KG1 (cell line): ENCODE data around the gene ATRNL1.

Experiments
- DNase-seq: peaks from one replicate; lab custom pipeline; 2025; lab: John Stamatoyannopoulos, UW

Gene ATRNL1

DNA sequence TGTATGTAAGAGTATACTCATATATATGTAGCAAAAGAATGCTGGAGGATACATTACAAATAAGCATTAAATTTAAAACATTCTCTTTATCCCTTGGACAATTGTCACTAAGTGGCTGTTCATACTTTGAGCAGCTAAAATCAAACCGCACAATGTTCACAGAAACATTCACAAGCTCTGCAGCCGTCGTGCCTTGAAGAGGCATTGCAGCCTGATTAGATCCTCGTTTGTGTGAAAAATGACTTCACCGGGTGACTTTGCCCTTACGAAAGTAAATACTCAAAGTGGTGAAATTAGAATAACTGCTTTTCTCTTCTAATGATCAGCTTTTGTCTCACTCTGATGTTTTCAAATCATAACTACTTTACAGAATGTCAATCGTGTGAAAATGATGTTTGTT is 860.8 kb downstream of the ATRNL1 start:
- DNase-seq = no peak

DNA sequence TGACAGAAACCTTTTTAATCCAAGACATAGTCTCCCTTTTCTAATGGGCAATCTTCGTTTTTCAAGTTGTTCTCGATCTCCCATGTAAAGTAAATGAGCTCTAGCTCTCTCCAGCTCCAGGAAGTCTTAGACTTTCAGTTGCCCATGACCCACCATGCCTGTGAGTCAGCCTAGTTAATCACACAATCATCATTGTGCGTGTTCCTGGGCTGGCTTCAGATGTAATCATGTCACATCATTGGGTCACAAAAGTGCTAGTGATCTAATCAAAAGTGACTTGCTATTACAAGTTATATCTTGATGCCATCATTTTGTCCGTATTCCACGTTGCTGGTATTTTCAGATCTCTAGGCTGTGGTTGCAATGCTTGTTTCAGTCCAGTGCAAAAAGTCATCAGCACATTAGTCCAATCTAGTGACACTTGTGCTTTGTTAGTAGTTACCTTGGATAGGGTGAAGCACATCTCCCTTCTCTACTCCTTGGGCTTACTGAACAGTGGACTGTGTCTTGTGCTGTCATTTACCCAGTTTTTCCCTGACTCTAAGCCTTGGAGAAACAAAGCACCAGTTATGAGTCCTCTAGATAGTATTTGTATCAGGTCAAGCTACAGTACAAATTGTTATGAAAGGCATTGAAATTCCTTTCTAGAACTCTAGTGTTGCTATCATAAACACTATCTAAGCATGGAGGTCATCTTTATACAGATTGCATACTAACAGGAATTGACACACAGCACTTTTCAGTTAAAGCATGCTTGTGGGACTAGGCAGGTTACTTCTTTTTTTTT is 863.3 kb downstream of the ATRNL1 start:
- no peak for DNase-seq

DNA sequence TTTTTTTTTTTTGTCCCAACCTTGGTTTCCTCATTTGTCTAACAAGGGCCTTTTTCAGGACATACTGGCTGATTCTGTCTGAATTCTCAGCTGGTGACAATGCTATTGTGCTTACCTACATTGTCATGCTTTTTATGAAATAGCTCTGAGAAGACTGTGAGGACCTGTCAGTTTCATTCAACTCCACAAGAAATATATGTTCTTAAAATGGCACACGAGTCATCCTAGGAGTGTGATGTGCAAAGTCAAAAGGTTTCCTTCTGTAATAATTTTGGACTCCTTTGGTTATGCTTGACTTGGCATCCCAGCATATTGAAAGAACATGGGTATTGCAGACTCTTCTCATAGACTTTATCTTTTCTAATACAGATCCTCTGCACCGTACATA is 863.8 kb downstream of the ATRNL1 start:
- no peak for DNase-seq

DNA sequence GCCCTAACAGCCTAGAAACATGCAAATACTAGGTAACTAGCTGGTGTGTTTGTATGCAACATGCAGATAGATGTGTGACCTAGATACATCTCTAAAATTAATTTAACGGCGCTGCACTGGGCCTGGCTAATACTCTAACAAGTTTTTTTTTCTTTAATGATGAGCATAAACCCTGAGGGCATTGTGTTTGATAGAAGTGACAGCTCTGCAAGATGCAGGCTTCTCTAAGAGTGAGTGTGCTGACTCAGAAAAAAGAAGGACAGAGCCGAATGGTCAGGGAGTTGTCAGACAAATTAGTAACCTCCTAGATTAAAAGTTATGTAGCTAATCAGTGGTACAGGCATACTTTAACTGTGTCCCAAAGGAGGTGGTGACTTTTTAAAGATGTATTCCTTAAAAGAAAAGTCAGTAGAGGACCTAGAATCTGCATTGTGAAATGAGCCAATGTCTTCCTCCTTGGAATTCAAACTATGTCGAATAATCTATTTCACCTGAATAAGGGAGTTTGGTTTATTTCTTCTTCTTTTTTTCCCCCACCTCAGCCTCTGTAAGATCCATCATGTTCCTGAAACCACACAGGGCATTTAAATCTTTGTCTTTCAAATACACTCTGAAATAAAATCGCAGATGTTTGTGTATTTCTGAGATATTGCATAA is 864.7 kb downstream of the ATRNL1 start:
- no peak for DNase-seq

DNA sequence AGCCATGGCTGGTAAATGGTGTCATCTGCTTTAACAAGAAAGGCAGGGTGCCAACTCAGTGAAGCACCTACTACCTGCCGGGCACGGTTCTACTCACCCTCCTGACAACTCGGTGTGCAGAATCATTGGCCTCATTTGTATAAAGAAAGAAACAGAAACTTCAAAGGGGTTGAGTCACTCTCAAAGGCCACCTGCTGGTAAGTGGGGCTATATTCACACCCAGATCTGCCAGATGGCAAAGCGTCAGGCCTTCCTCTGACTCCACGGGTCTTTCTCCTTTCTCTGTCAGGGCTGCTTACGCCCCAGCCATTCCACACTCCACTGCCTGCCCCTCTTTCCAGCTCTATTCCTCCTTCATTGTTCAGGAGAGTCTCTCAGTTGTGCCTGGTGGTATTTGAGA is 870.7 kb downstream of the ATRNL1 start:
- DNase-seq = no peak

DNA sequence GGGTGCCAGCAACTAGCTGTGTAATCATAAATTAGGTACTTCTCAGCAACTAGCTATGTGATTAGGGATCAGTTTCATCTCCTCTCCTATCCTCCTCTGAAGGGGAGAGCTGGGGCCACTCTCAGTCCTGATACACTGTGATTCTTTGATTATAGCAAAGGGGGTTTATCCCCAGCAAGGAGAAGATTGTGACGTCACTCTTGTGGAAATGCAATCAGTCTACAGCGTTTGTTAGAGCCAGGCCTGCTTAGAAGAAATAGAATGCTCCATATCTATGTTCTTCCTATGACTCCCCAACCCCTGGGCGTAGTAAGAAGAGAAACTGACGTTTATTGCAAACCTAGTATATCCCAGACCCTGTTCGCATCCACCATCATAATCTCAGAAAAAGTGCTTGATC is 871.7 kb downstream of the ATRNL1 start:
- DNase-seq = no peak

DNA sequence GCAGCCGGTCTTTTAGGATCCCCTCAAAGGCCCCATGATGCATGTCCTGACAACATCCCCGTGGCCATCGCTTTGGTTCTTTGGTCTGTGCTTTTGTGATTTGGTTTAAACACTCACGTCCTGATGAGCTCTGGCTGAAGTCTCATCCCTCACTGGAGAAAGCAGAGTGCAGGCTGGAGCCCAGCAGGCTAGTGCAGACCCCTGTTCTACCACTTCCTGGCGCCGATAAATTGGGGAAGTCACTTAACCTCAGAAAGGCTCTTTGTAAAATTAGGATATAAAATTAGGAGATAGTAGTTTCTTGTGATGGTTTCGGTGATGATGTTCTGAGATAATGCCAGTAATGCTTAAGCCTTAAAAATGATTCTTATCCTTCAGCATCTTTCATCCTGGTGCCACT is 872.2 kb downstream of the ATRNL1 start:
- no peak for DNase-seq

DNA sequence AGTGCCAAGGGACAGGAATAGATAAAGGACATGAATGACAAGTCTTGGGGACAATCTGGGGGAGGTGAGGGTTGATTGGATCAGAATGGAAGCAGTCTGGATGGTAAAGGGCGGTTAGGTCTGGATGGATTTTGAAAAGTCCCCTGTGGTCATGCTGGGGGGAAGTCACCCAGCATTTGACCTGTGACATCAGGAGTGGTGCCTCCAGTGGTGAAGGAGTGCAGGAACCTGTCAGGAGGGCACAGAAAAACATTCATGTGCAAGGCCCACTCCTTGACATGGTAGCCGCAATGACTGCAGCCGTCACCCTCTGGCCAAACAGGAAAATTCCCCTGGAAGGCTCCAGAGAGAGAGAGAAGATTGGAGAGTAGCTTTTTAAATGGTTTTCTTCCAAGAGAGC is 875.1 kb downstream of the ATRNL1 start:
- no peak for DNase-seq

DNA sequence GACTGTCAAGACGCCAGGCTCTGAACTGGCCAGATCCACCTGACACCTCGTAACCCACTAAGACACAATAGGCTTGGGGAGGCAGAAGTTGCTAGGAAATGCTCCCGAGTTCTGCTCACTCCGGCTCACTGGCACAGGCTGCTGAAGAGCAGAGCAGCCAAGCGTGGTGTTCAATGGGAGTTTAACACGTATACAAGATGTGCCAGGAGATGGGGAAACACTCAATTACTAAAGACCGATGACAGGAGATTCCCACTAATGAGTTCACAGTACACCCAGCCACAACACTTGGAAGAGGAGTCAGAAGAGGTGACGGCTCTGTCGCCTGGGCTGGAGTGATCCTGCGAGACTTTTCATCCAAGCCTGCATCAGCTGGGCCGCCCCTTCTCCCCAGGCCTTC is 876.4 kb downstream of the ATRNL1 start:
- DNase-seq = no peak

DNA sequence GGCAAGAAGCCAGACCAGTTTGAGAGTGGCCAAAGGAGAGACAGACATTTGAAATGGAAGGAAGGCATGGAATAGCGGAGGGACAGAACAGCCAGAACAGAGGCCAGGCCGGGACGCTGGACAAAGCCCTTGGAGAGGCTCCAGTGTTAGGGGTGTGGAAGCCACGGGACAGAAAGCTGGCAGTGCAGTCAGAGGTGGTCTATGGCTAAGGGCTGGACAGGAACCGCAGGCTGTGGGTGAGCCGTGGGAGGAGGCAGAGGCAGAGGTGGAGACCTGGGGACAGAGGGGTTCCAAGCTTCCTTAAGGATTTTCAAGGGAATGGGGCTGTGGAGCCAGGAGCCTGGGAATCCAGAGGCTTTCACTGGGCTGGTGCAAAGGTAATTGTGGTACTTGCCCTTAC is 878.8 kb downstream of the ATRNL1 start:
- DNase-seq = no peak

DNA sequence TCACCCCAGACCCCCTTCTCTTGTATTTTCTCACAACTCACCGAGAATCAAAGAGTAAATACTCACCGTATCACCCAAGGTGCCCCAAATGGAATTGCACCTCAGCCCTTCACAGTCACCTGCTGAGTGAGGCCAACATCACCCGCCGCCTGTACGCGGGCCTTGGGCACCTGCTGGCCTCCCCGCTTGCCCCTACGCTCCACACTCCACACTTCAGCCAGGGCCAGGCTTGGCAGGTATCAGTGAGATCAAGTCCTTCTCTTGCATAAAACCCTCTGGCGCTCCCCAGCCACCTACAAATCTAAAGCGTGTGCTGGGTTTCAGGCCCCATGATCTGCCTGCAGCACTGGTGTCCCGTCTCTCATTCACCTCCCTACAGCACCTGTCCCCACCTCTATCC is 879.3 kb downstream of the ATRNL1 start:
- DNase-seq = no peak

DNA sequence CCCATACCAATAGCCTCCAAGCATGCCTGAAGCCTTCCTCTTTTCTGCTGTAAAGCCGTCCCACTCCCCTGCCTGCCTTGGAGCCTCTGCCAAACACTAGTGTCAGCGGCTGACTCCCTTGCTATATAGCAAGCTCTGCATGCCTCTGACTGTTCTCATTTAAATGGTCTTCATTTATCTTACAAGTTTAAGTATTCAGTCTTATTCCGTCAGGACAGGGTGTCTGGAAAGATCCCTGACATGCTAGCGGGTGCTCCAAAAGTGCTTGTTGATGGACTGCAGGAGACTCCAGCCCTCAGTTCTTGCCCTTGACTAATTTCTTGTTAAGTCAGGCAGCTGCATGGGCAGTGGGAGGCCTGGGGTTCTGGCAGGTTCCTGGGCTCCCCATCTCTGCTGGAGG is 881.2 kb downstream of the ATRNL1 start:
- DNase-seq = no peak

DNA sequence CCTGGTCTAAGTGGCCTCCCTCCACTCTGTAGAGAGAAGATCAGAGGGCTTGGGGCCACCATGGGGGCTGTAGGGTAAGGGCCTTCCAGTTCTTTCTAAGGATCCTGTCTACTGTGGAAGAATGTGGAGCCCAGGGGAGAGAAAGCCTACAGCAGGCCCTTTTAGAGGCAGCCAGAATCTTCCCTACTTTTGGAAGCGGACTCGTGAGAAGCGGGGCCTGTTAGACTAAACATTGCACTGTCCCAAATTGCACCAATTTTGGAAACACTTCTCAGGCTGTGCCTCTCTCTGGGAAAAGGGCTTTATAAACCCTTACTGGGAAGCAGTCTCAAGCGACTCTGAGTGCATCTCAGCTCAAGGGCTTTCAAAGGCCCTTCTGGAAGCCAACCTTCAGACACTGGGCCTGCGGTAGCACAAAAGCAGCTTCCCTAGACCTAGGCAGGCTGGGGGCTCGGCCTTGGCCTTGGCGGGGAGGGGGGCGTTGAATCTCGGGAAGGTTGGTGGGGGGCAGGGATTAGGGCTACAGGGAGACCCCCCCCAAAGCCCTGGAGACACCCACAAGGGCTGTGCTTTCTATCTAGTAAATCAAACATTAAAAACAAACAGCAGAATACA is 881.8 kb downstream of the ATRNL1 start:
- no peak for DNase-seq

DNA sequence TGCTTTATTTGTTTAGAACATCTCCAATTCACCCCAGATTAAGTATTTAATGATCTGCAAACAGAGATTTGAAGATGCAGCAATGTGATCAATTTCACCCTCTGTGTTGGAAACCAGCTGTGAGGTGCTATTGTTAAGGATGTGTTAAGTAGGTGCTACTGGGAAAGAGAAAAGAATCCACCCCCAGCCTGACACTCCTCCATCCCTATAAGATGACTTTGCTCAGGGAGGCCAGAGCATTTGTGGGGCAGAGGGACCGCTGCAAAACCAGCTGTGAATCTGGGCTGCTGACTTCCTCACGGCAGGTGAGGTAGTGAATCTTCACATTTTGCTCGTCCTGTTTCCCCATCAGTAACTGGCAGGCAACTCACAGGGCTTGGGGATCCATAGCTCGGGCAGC is 882.3 kb downstream of the ATRNL1 start:
- no peak for DNase-seq

DNA sequence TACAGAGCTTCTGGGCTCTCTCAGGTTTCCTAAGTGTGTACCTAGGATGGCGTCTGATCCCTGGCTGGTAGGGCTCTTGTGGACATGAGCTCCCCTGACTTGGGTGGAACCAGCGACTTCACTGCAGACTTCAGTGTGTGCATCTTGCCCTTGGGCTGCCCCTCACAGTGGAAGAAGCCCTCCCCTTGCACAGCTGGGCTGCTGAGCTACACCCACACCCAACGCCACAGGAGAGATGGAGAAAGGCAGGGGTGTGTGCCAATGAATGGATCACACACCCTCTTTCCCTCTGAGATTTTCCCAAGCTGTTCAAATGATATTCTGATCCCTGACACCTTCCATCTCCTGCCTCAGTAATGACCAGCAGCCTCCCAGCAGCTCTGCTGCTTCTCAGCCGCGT is 883.2 kb downstream of the ATRNL1 start:
- no peak for DNase-seq

DNA sequence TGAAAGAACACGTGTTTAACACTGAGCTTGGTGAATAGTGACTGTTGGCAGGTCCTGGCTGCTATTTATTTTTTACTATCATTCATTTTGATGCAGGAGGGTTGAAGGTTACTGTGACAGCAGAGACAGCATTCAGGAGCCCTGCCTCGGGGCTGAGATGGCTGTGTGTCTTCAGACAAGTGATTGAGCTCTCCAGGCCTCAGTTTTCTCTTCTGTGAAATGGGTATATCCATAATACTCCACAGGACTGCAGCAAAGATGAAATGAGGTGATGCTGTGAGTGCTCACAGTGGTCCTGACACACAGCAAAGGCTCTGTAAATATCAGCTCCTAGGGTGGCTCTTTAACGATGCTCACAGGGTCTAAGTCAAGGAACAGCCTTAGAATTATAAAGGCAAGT is 884.7 kb downstream of the ATRNL1 start:
- DNase-seq = no peak

DNA sequence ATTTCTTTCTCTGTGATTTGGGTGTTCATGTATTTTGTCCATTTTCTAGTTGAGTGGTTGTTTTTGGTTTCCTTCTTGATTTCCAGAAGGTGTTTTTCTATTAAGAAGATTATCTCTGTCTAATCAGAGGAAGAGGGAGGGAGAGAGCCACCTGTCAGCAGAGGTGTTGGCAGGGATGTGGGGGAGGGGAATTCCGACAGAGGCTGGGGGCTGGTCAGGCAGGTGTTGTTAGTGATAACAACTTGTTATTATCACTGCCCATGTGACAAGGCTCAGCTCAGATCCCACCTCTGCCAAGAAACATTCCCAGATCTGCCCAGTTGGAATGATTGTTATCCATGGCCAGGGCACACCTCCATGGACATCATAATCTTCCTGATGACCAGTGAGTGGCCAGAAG is 886.4 kb downstream of the ATRNL1 start:
- no peak for DNase-seq

DNA sequence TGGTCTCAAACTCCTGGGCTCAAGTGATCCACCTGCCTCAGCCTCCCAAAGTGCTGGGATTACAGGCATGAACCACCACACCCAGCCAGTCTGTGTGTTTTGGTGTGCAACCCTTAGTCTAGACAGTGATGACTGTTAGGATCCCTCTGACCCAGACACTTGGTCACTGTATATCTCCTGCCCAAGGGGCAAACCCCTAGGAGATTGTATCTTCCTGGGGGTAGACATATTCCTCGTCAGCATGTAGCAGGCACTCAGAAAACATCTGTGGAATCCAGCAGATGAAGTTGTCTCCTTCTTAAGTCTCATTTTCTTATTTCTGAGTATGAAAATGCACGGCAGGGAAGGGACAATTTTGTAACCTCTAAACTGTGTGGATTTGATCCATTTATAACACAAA is 887.3 kb downstream of the ATRNL1 start:
- DNase-seq = no peak

DNA sequence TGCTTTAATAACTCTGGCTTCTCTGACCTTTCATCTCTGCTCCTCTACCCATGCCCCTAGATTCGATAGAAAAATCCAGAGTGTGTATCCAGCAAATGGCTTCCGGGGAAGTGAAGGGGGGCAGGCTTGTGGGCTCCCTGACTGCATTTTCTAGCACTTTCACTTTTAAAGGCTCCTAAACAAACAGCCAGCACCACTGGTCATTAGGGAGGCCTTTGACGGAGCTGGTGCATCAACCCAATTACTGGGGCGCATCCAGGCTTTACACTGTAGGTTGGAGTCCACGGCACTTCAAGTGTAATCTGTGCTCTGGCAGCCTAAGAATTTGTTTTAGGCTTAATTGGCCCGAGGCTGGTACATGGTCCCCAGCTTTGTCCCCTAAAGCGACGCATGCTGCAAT is 887.9 kb downstream of the ATRNL1 start:
- DNase-seq = no peak

DNA sequence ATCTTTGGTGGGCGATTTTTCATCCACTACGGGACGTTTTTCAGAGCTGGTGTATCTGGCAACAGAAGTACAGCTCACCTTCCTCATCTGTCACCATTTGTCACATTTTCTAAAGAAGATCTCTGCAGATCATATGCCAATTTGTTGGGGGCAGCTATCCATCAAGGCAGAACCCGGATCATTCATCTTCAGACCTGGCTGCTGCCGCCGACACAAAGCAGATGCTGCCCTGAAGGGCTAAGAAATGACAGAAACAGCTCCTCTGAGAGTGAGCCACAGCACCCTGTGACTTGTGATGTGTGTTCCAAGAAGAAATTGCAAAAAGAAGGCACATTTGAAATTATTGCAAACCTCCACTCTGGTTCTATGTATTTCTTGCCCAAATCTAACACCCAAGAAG is 888.9 kb downstream of the ATRNL1 start:
- DNase-seq = no peak

DNA sequence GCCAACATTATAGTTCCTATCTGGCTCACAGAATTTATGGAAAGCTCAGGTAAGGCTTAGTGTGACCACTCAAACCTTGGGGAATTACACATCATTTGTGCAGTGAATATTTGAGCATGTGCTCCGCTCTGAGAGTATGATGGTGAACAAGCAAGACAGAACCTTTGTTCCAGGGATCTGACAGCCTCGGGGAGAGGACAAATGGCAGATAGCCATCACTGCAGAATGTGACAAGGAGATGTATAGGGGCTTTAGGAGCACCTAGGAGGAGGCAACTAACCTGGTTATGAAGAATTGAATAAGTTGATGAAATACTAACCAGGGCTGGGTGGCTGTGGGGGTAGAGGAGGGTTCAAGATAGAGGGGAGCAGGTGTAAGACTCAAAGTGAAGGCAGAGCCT is 889.4 kb downstream of the ATRNL1 start:
- no peak for DNase-seq

DNA sequence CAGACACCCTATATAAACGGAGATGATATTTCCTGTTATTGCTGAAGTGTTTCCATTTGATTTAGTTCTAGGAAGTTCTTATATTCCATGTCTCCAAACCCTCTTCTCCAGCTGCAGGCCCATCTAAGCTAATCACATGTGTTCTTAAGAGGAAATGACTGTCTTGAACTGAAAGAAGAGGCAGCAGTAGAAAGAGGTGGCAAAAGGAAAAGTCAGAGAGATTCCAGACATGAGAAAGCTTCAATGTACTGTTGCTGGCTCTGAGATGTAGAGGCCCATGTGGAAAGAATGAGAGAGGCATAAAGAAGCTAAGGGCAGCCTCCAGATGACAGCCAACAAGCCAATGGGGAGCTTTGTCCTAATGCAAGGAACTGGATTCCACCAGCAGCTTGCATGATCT is 892.6 kb downstream of the ATRNL1 start:
- DNase-seq = no peak

DNA sequence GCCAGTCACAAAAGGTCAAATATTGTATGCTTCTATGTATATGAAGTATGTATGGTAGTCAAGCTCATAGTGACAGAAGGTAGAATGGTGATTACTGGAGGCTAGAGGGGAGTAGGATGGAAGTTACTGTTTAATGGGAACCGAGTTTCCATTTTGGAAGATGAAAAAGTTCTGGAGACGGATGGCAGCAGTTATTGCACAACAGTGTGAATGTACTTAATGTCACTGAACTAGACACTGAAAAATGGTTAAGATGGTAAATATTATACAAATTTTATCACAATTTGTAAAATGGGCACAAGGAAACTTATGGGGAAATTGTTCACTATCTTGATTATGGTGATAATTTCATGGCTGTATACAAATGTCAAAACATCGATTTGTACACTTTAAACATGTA is 895.2 kb downstream of the ATRNL1 start:
- no peak for DNase-seq

DNA sequence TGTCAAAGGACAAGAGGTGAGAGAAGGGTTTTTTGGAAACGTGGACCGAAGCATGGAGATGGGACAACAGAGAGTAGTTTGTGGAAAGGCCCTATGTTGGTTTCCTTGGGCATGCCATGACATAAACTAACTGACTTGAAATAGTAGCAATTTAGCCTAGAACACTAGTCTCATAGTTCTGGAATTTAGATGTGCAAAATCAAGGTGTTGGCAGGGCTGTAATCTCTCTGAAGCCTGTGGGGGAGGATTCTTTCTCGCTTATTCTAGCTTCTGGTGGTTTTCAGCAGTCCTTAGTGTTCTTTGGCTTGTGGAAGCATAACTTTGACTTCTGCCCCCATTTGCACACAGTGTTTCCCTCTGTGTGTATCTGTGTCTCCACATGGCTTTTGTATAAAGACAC is 896.5 kb downstream of the ATRNL1 start:
- no peak for DNase-seq
